Progenitor cell of endocrine pancreas (in vitro differentiated cells): ENCODE measurements around the gene KLHL15. TPM values are rescaled to one million over a fixed set of nuclear protein-coding genes. Genes with fewer than 3 reads are reported as not detected.

Source experiments
- DNase-seq: peaks from one replicate; pipeline ENCODE4 v3.0.0; 2021; ENCODE audit warnings: low spot score; ENCODE audit not compliant: unreplicated experiment
- H3K27ac Mint-ChIP-seq: 2 replicates; pipeline ENCODE4 v1.8.0; 2021; ENCODE audit warnings: mild to moderate bottlenecking, moderate library complexity, mixed read lengths
- H3K27me3 Mint-ChIP-seq: 2 replicates; pipeline ENCODE4 v1.8.0; 2021; ENCODE audit warnings: mixed read lengths
- H3K36me3 Mint-ChIP-seq: 2 replicates; pipeline ENCODE4 v1.8.0; 2022; ENCODE audit warnings: mixed read lengths; ENCODE audit not compliant: insufficient read depth
- H3K4me1 Mint-ChIP-seq: 2 replicates; pipeline ENCODE4 v1.8.0; 2021; ENCODE audit warnings: low read depth, mixed read lengths
- H3K4me3 Mint-ChIP-seq: 2 replicates; pipeline ENCODE4 v1.8.0; 2021; ENCODE audit warnings: low read depth, mild to moderate bottlenecking, moderate library complexity, mixed read lengths
- H3K9me3 Mint-ChIP-seq: 2 replicates; pipeline ENCODE4 v1.8.0; 2021; ENCODE audit warnings: low read depth, mixed read lengths
- total RNA-seq: library from RNA; stranded (reverse); gene quantifications from 2 replicates; pipeline ENCODE4 v1.2.1, GENCODE V29; 2021
- TF ChIP-seq, protein P1 (sequence below): fragments of 200-600 bp; sonication (generic); IDR thresholded peaks from one replicate; pipeline ENCODE4 v1.5.0; 2021; ENCODE audit warnings: antibody characterized with exemption, mild to moderate bottlenecking; ENCODE audit not compliant: unreplicated experiment

KLHL15 gene
- total RNA-seq, 1 donor from 2014 or later = 16.0 TPM

DNA sequence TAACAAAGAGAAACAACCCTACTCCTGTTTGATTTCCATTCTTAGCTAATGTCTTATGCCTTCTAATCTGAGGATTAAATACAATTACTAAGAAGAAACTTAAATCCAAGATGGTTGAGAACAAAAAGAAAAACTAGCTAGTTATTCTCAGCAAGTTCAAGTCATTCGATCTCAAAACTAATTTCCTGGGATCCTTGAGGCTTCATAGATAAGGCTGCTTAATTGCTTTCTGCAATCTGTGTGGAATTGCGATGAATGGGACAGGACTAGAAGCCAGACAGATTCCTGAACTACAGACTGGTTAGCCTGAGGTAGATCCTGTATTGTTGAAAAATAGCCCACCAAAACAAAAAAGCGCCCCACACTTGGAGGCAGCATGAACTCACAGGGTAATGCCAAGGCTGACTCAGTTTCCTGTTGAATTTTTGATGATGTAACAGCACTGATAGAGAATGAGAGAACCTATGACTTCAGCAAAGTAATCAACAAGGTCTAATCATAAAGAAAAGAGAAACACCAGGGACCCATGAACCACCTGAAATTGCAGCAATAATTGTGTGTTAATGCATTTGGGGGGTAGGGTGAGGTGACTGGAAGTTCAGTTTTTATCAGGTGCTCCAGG is 33.9 kb downstream of the KLHL15 start:
- H3K36me3 Mint-ChIP-seq = peaks cover 32% of the 10 kb centered on the region
- no peak overlapping the region for H3K27ac Mint-ChIP-seq
- TF ChIP-seq, protein P1, sequence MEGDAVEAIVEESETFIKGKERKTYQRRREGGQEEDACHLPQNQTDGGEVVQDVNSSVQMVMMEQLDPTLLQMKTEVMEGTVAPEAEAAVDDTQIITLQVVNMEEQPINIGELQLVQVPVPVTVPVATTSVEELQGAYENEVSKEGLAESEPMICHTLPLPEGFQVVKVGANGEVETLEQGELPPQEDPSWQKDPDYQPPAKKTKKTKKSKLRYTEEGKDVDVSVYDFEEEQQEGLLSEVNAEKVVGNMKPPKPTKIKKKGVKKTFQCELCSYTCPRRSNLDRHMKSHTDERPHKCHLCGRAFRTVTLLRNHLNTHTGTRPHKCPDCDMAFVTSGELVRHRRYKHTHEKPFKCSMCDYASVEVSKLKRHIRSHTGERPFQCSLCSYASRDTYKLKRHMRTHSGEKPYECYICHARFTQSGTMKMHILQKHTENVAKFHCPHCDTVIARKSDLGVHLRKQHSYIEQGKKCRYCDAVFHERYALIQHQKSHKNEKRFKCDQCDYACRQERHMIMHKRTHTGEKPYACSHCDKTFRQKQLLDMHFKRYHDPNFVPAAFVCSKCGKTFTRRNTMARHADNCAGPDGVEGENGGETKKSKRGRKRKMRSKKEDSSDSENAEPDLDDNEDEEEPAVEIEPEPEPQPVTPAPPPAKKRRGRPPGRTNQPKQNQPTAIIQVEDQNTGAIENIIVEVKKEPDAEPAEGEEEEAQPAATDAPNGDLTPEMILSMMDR = no peak
- H3K4me1 Mint-ChIP-seq = peaks cover 15% of the 10 kb centered on the region
- no peak overlapping the region for H3K4me3 Mint-ChIP-seq
- H3K9me3 Mint-ChIP-seq = no peaks in the 10 kb centered on the region
- no peaks in the 10 kb centered on the region for H3K27me3 Mint-ChIP-seq
- DNase-seq = no peak

DNA sequence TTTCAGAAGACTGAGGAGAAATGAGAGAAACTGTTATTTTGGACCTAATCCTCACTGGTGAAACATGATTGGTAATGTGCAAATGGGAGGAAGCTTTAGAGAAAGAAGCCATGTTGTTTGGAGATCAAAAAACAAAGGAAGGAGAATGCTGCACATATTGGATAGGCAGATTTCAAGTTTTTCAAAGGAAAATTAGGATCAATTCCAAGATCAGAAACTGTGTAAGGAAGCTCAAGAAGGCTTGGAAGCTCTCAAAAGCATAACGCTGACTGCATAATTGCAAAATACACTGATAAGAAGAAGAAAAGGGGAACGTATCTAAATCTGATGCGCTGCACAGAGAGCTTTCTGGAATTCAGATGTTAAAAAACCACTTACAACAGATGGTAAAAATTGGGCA is 34.6 kb downstream of the KLHL15 start:
- H3K4me1 Mint-ChIP-seq = peaks cover 21% of the 10 kb centered on the region
- H3K27me3 Mint-ChIP-seq = no peaks in the 10 kb centered on the region
- DNase-seq = no peak
- H3K27ac Mint-ChIP-seq = no peak overlapping the region
- H3K4me3 Mint-ChIP-seq = no peak overlapping the region
- TF ChIP-seq, protein P1 = no peak
- no peaks in the 10 kb centered on the region for H3K9me3 Mint-ChIP-seq
- peaks cover 39% of the 10 kb centered on the region for H3K36me3 Mint-ChIP-seq

DNA sequence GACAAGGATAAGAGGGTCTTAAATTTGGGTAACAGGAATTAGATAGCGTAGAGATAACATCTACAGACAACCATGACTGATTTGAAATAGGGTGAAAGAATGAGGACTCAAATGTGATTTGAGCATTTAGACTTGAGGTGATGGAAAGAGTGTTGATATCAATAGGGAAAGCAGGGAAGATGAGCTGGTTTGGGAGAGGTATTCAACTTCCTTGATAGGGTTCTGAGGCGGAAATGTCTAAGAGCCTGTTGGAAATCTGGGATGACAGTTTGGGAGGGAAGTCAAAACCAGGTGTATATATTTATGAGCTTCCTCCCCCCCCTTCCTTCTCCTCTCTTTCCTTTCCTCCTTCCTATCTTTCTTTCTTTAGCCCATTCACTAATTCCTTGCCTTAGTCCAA is 36.5 kb downstream of the KLHL15 start:
- Mint-ChIP-seq H3K36me3 (peaks cover 33% of the 10 kb centered on the region), H3K4me1 (peaks cover 22% of the 10 kb centered on the region), H3K4me3 (no peak overlapping the region), H3K9me3 (no peaks in the 10 kb centered on the region), H3K27me3 (no peaks in the 10 kb centered on the region), H3K27ac (no peak overlapping the region)
- DNase-seq = no peak
- TF ChIP-seq, protein P1 = no peak

DNA sequence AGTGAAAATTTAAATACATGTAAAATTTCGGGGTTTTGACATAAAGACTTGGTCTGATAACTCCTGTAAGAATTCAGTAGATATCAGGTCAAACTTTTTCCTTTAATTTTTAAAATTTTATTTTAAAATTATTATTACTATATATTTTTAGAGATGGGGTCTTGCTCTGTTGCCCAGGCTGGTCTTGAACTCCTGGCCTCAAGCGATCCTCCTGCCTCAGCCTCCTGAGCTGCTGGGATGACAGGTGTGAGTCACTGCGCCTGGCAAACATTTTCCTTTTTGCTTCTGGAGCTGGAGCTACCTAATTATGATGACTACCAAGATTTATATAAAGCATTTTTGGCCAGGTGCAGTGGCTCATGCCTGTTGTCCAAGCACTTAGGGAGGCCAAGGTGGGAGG is 37.3 kb downstream of the KLHL15 start:
- peaks cover 33% of the 10 kb centered on the region for H3K36me3 Mint-ChIP-seq
- TF ChIP-seq, protein P1 = no peak
- no peak overlapping the region for H3K27ac Mint-ChIP-seq
- peaks cover 22% of the 10 kb centered on the region for H3K4me1 Mint-ChIP-seq
- no peak overlapping the region for H3K4me3 Mint-ChIP-seq
- H3K9me3 Mint-ChIP-seq = no peaks in the 10 kb centered on the region
- no peak for DNase-seq
- H3K27me3 Mint-ChIP-seq = no peaks in the 10 kb centered on the region

DNA sequence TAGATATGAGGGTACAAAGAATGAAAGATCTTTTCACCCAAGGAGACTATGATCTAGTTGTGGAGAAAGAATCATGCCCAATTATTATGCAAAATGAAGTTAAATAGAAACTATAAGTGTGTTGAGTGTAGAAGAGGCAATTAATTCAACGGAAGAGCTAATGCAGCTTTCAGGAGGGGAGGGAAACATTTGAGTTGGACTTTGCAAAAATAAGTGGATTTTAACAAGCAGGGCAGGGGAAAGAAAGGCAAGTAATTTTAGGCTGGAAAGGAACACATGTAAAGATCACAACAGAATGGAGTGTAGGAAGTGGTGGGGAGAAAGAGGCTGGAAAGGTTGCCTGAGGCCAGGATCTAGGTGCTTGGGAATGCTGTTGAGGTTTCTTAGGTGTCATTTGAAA is 44.1 kb downstream of the KLHL15 start:
- TF ChIP-seq, protein P1 = no peak
- no peak for DNase-seq
- H3K4me3 Mint-ChIP-seq = no peak overlapping the region
- peaks cover 12% of the 10 kb centered on the region for H3K36me3 Mint-ChIP-seq
- H3K27me3 Mint-ChIP-seq = no peaks in the 10 kb centered on the region
- no peak overlapping the region for H3K27ac Mint-ChIP-seq
- no peaks in the 10 kb centered on the region for H3K9me3 Mint-ChIP-seq
- H3K4me1 Mint-ChIP-seq = peaks cover 15% of the 10 kb centered on the region
